ENCODE measurements around the gene MYL5. TPM values are rescaled to one million over a fixed set of nuclear protein-coding genes. Genes with fewer than 3 reads are reported as not detected.
A peak's percentile ranks its signal among the peaks of the same experiment; 100 is the strongest.

Gene MYL5
- polyA plus RNA-seq, 3 donors: 4.2 to 12.6 (median 7.2) TPM

DNA sequence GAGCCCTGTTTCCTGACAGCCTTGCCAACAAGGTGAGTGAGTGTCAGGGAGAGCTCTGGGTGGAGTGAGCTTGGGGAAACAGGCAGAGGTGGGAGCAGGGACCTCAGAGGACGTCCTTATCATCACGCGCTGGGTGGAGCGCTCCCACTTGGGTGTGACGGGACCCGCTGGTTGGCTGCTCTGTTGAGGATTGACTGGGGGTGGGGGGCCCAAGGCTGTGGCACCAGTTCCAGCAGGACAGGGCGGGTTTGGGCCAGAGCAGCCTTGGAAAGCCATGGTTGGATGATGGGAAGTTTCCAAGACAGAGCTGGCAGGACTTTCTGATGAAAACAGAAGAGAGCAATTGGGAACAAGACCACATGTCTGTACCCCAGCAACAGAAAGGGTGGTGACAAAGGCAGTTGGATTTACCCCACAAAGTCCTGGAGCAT is 28.3 kb downstream of the MYL5 start:
- DNase-seq: no peak
- WGBS (ENCODE audit: insufficient coverage): 96% methylated on average over 6 of the region's 7 CpGs
- peaks cover 0 to 4% (median 2%) of the 10 kb centered on the region in 3 donors for H3K27me3 Mint-ChIP-seq (ENCODE audit: low read depth in 3 of 3)

More for the DNA sequence above, 28.3 kb downstream of the MYL5 start:
- H3K36me3 Mint-ChIP-seq: no peaks in the 10 kb centered on the region
- Histone ChIP-seq H3K36me3 (replicated peaks in 1 of 2; ENCODE audit: control insufficient read depth in 1 of 2, insufficient read depth in 2 of 2, low read length in 2 of 2) (no peaks in the 10 kb centered on the region), H3K79me2 (ENCODE audit: insufficient read depth, low read length) (peaks cover 22% of the 10 kb centered on the region), H3K27ac (ENCODE audit: low read depth in 1 of 2, low read length in 2 of 2) (no peak overlapping the region), H4K20me1 (ENCODE audit: insufficient read depth, low read length) (peaks cover 5% of the 10 kb centered on the region), H2AFZ (ENCODE audit: insufficient read depth, low read depth, low read length, poor library complexity, severe bottlenecking) (no peak overlapping the region), H3K9ac (ENCODE audit: insufficient read depth, low read length, poor library complexity, severe bottlenecking) (no peak overlapping the region), H3K4me1 (ENCODE audit: control insufficient read depth in 1 of 2, insufficient read depth in 2 of 2, low read length in 2 of 2) (peaks cover 39 to 53% of the 10 kb centered on the region in 2 donors), H3K4me3 (replicated peaks in 1 of 3; ENCODE audit: low read depth in 2 of 3, low read length in 3 of 3) (no peak overlapping the region), H3K4me2 (replicated peaks; ENCODE audit: extremely low read depth, low read length, poor library complexity, severe bottlenecking) (no peak overlapping the region), H3K27me3 (ENCODE audit: control insufficient read depth in 2 of 2, insufficient read depth in 2 of 2, low read length in 2 of 2) (no peaks in the 10 kb centered on the region), H3K9me3 (replicated peaks in 1 of 2; ENCODE audit: control insufficient read depth in 1 of 2, insufficient read depth in 1 of 2, low read length in 2 of 2) (no peaks in the 10 kb centered on the region)
- TF ChIP-seq CTCF (IDR thresholded peaks at IDR 0.05): no peak
- peaks cover 25% of the 10 kb centered on the region for H3K4me1 Mint-ChIP-seq
- intact Hi-C loops (cut with micrococcal nuclease): no loop called here
- peaks cover 0 to 3% (median 0%) of the 10 kb centered on the region in 7 donors for H3K9me3 Mint-ChIP-seq
- peak overlapping the region in 1 of 7 donors; percentile 68 for H3K27ac Mint-ChIP-seq
- H3K4me3 Mint-ChIP-seq: no peak overlapping the region

Measured in CD14-positive monocyte (primary cell).